H1 (cell line): ENCODE data around the gene FIS1. TPM values are rescaled to one million over a fixed set of nuclear protein-coding genes. Genes with fewer than 3 reads are reported as not detected.

Source experiments
- CTCF ChIA-PET: fragments of 300-600 bp; sonication (Branson Sonifier 250); formaldehyde crosslinking; loops from one replicate; lab custom pipeline; 2021; ENCODE audit not compliant: partially characterized antibody; lab: Charles Lee
- POLR2A ChIA-PET: fragments of 300-600 bp; sonication (Branson Sonifier 250); formaldehyde crosslinking; loops from one replicate; lab custom pipeline; 2021; ENCODE audit warnings: inconsistent platforms; ENCODE audit not compliant: partially characterized antibody; lab: Charles Lee
- DNase-seq, 2 experiments: peaks; one replicate each; pipeline versions ENCODE4 v3.0.0 to v3.0.0-alpha.2; 2010 to 2022; ENCODE audit warnings: low spot score in 2 of 2, low read depth in 1 of 2, mixed read lengths in 1 of 2
- FAIRE-seq: peaks from 2 replicates; lab custom pipeline; 2011; peaks lifted over from hg19 to GRCh38; lab: Jason Lieb, UNC
- H2AFZ ChIP-seq: 2 replicates; pipeline ENCODE4 v1.8.1; 2012; ENCODE audit warnings: low read length, inconsistent platforms
- H2AK5ac ChIP-seq: 2 replicates; pipeline ENCODE4 v1.6.1; 2013; ENCODE audit warnings: low read depth, low read length
- H2BK120ac ChIP-seq: replicated peaks from 2 replicates; pipeline ENCODE3; 2013; ENCODE audit warnings: low read depth, low read length, inconsistent platforms
- H2BK12ac ChIP-seq: 2 replicates; pipeline ENCODE4 v1.6.1; 2013; ENCODE audit warnings: low read depth, low read length
- H2BK15ac ChIP-seq: 2 replicates; pipeline ENCODE4 v1.6.1; 2013; ENCODE audit warnings: low read length
- H2BK20ac ChIP-seq: 2 replicates; pipeline ENCODE4 v1.6.1; 2013; ENCODE audit warnings: low read length
- H2BK5ac ChIP-seq: 2 replicates; pipeline ENCODE4 v1.6.1; 2013; ENCODE audit warnings: low read depth, low read length
- H3K14ac ChIP-seq: 2 replicates; pipeline ENCODE4 v1.6.1; 2013; ENCODE audit warnings: inconsistent platforms; ENCODE audit not compliant: insufficient read length
- H3K18ac ChIP-seq: 2 replicates; pipeline ENCODE4 v1.6.1; 2013; ENCODE audit warnings: low read length; ENCODE audit errors: extremely low read depth
- H3K23ac ChIP-seq: 2 replicates; pipeline ENCODE4 v1.6.1; 2013; ENCODE audit warnings: inconsistent platforms; ENCODE audit not compliant: insufficient read length
- H3K23me2 ChIP-seq: 2 replicates; pipeline ENCODE4 v1.6.1; 2013; ENCODE audit warnings: low read depth, low read length
- H3K27ac ChIP-seq: 2 replicates; pipeline ENCODE4 v1.6.1; 2011; ENCODE audit warnings: low read depth, low read length, inconsistent platforms
- H3K27me3 ChIP-seq, 4 experiments: replicated peaks in 1 of 4; 1 replicate in 1 of 4; 2 replicates in 3 of 4; pipeline versions ENCODE4 v1.6.1 to v1.8.1; 2011 to 2013; ENCODE audit warnings: low read length in 3 of 4, mild to moderate bottlenecking in 3 of 4, inconsistent platforms in 2 of 4, mixed read lengths in 2 of 4, moderate library complexity in 1 of 4; ENCODE audit not compliant: control insufficient read depth in 3 of 4, insufficient read depth in 3 of 4; ENCODE audit errors: extremely low read depth in 1 of 4
- H3K36me3 ChIP-seq, 4 experiments: 2 replicates each; pipeline versions ENCODE4 v1.6.1 to v1.8.1; 2011 to 2013; ENCODE audit warnings: mild to moderate bottlenecking in 4 of 4, low read length in 3 of 4, moderate library complexity in 2 of 4, control low read depth in 1 of 4, inconsistent platforms in 1 of 4; ENCODE audit not compliant: insufficient read depth in 4 of 4, control insufficient read depth in 2 of 4
- H3K4ac ChIP-seq: replicated peaks from 2 replicates; pipeline ENCODE3; 2013; ENCODE audit warnings: low read length, low read depth, mixed read lengths, inconsistent platforms; ENCODE audit not compliant: insufficient read length
- H3K4me1 ChIP-seq, 4 experiments: replicated peaks in 1 of 4; 1 replicate in 1 of 4; 2 replicates in 3 of 4; pipeline versions ENCODE4 v1.6.1 to v1.8.1; 2011 to 2013; ENCODE audit warnings: low read length in 3 of 4, inconsistent platforms in 2 of 4, mixed read lengths in 1 of 4; ENCODE audit not compliant: insufficient read depth in 4 of 4, control insufficient read depth in 3 of 4
- H3K4me2 ChIP-seq, 2 experiments: 2 replicates each; pipeline versions ENCODE4 v1.6.1 to v1.8.1; 2011 to 2013; ENCODE audit warnings: low read depth in 2 of 2, low read length in 2 of 2, control low read depth in 1 of 2, inconsistent platforms in 1 of 2, mild to moderate bottlenecking in 1 of 2; ENCODE audit not compliant: insufficient read depth in 1 of 2
- H3K4me3 ChIP-seq, 4 experiments: fragments of 200-600, 300-600 bp in 1 of 4; sonication (generic), shearing (Covaris generic), sonication (Bioruptor Twin) in 1 of 4; 2 replicates each; pipeline versions ENCODE4 v1.5.1 to v1.8.1; 2011 to 2016; ENCODE audit warnings: low read length in 4 of 4, low read depth in 3 of 4, control low read depth in 2 of 4, inconsistent platforms in 2 of 4, mild to moderate bottlenecking in 2 of 4, mixed read lengths in 1 of 4, moderate library complexity in 1 of 4; ENCODE audit not compliant: insufficient read depth in 2 of 4; ENCODE audit errors: extremely low read depth in 1 of 4
- H3K56ac ChIP-seq: replicated peaks from 2 replicates; pipeline ENCODE3; 2013; ENCODE audit warnings: low read depth, mild to moderate bottlenecking, mixed read lengths, low read length, inconsistent platforms; ENCODE audit not compliant: insufficient read length
- H3K79me1 ChIP-seq: 2 replicates; pipeline ENCODE4 v1.6.1; 2013; ENCODE audit warnings: low read depth, low read length, control low read depth
- H3K79me2 ChIP-seq, 2 experiments: 2 replicates each; pipeline versions ENCODE4 v1.6.1 to v1.8.1; 2012 to 2013; ENCODE audit warnings: low read length in 2 of 2, mild to moderate bottlenecking in 2 of 2, inconsistent platforms in 1 of 2; ENCODE audit not compliant: insufficient read depth in 2 of 2, control insufficient read depth in 1 of 2
- H3K9ac ChIP-seq, 4 experiments: replicated peaks in 1 of 4; 1 replicate in 1 of 4; 2 replicates in 3 of 4; pipeline versions ENCODE4 v1.6.1 to v1.8.1; 2011 to 2013; ENCODE audit warnings: low read depth in 3 of 4, low read length in 3 of 4, control low read depth in 2 of 4, mild to moderate bottlenecking in 2 of 4, moderate library complexity in 2 of 4, inconsistent platforms in 1 of 4; ENCODE audit errors: extremely low read depth in 1 of 4
- H3K9me3 ChIP-seq, 2 experiments: 2 replicates each; pipeline versions ENCODE4 v1.6.1 to v1.8.1; 2012 to 2013; ENCODE audit warnings: mild to moderate bottlenecking in 2 of 2, moderate library complexity in 2 of 2, control low read depth in 1 of 2, inconsistent platforms in 1 of 2, low read depth in 1 of 2, low read length in 1 of 2, mixed read lengths in 1 of 2; ENCODE audit not compliant: insufficient read depth in 2 of 2
- H4K20me1 ChIP-seq, 2 experiments: replicated peaks in 1 of 2; 2 replicates each; pipeline versions ENCODE3 to v1.8.1; 2011 to 2013; ENCODE audit warnings: inconsistent platforms in 2 of 2, low read length in 2 of 2, mild to moderate bottlenecking in 1 of 2; ENCODE audit not compliant: insufficient read depth in 2 of 2, control insufficient read depth in 1 of 2
- H4K5ac ChIP-seq: 2 replicates; pipeline ENCODE4 v1.6.1; 2013; ENCODE audit warnings: low read length, low read depth, mixed read lengths, inconsistent platforms; ENCODE audit not compliant: insufficient read length
- H4K8ac ChIP-seq: 2 replicates; pipeline ENCODE4 v1.8.0; 2013; ENCODE audit warnings: mild to moderate bottlenecking, moderate library complexity, low read length, inconsistent platforms; ENCODE audit not compliant: insufficient read depth; ENCODE audit errors: extremely low read depth
- H4K91ac ChIP-seq: replicated peaks from 2 replicates; pipeline ENCODE3; 2013; ENCODE audit warnings: low read length, mixed read lengths, inconsistent platforms; ENCODE audit not compliant: insufficient read length
- HDAC2 ChIP-seq, 2 experiments: fragments of 300-600 bp in 1 of 2; sonication (generic) in 1 of 2; IDR thresholded peaks; 2 replicates each; pipeline ENCODE4 v1.6.1; 2011 to 2012; ENCODE audit warnings: low read depth in 2 of 2, low read length in 2 of 2, mild to moderate bottlenecking in 2 of 2, moderate library complexity in 2 of 2, borderline replicate concordance in 1 of 2, inconsistent platforms in 1 of 2
- JUN ChIP-seq: IDR thresholded peaks from 2 replicates; pipeline ENCODE4 v1.6.1; 2011; ENCODE audit warnings: low read depth, mild to moderate bottlenecking, improper control_type of control experiment, low read length
- KDM4A ChIP-seq: IDR thresholded peaks from one replicate; pipeline ENCODE4 v1.7.1; 2012; ENCODE audit warnings: low read depth, mild to moderate bottlenecking, moderate library complexity, low read length, inconsistent platforms; ENCODE audit not compliant: severe bottlenecking
- POLR2AphosphoS5 ChIP-seq: IDR thresholded peaks from 2 replicates; pipeline ENCODE4 v1.6.1; 2011; ENCODE audit warnings: low read depth, low read length
- WGBS, 2 experiments: shearing (Covaris generic) in 1 of 2; methylation state at CpG; one replicate each; pipeline versions ENCODE4 v1.1.6 to v1.1.7; 2013 to 2015; ENCODE audit warnings: low lambda C conversion rate in 2 of 2, mixed read lengths in 2 of 2, inconsistent platforms in 1 of 2, low coverage in 1 of 2, missing lambda C conversion rate in 1 of 2; ENCODE audit not compliant: insufficient replicate concordance in 2 of 2, insufficient coverage in 1 of 2, insufficient read length in 1 of 2; ENCODE audit errors: extremely low coverage in 1 of 2, missing lambda C conversion rate in 1 of 2; 5-methylcytosine and 5-hydroxymethylcytosine counted together
- polyA plus RNA-seq, 7 experiments: library from polyadenylated mRNA; depleted of rRNA in 3 of 7; stranded (reverse) in 5 of 7; unstranded in 2 of 7; fragments of >200 nt in 5 of 7; fragments of 200-250 nt in 2 of 7; gene quantifications; 1 replicate in 5 of 7; 2 replicates in 1 of 7; 4 replicates in 1 of 7; pipeline versions ENCODE4 v1.2.1 to v1.2.3, GENCODE V29; 2011 to 2013; ENCODE audit warnings: missing spikeins in 2 of 7, mixed read lengths in 2 of 7
- total RNA-seq: library from RNA; stranded (reverse); fragmentation: NEBNext Ultra II Directional; extraction: Animal tissue kit (Norgen Biotek cat#: 25700); gene quantifications from 2 replicates; pipeline ENCODE4 v1.2.1, GENCODE V29; 2021

Gene FIS1
- total and polyA plus RNA-seq, 2 of the 8 experiments (the other 6 are each of a cell fraction or from before 2014, with no cell fraction given): 128 to 195 TPM

- Histone ChIP-seq H3K9me3 (no peaks in the 10 kb centered on the region), H2BK12ac (no peak overlapping the region), H3K4me3 (no peak overlapping the region), H3K4ac (no peak overlapping the region), H3K4me2 (no peak overlapping the region), H3K9ac (no peak overlapping the region), H3K79me1 (0 out of 2 replicates have a peak, but pooled peaks cover 3% of the 10 kb centered on the region), H4K8ac (no peak overlapping the region), H2AFZ (no peak overlapping the region), H4K91ac (no peak overlapping the region), H3K27ac (no peak overlapping the region), H2AK5ac (no peak overlapping the region), H3K36me3 (peaks cover 7 to 23% (median 13%) of the 10 kb centered on the region in 4 experiments; a peak in 6 of 8 replicates), H3K27me3 (no peaks in the 10 kb centered on the region), H2BK5ac (no peak overlapping the region), H3K79me2 (no peaks in the 10 kb centered on the region), H2BK120ac (no peak overlapping the region), H3K56ac (no peak overlapping the region), H3K14ac (no peak overlapping the region), H3K4me1 (peaks cover 0 to 5% (median 0%) of the 10 kb centered on the region in 4 experiments; a peak in 3 of 7 replicates), H3K23ac (no peak overlapping the region), H3K23me2 (no peaks in the 10 kb centered on the region; the same call in 1 of the 2 replicates), H3K18ac (no peak overlapping the region), H2BK20ac (no peak overlapping the region), H4K20me1 (peaks cover 0 to 8% of the 10 kb centered on the region in 2 experiments), H4K5ac (no peak overlapping the region), H2BK15ac (no peak overlapping the region)
- POLR2A ChIA-PET: interaction anchor here (0.6 to 1.8 kb wide), 12 partner anchors 10 to 76 kb away, joined by 3 to 7 read pairs (median 4); partner anchors contain the start of genes PLOD3 and ZNHIT1
- CTCF ChIA-PET: interaction anchor here (0.7 to 7.2 kb wide), 8 partner anchors 12 to 122 kb away, joined by 3 to 51 read pairs (median 4); no protein-coding TSS in a partner anchor
- FAIRE-seq: no peak
- TF ChIP-seq JUN (no peak), KDM4A (no peak), POLR2AphosphoS5 (peak; percentile 42; the same call in 1 of the 2 replicates), HDAC2 (IDR thresholded peaks at IDR 0.05; ENCODE audit: borderline replicate concordance in 1 of 2, low read depth in 2 of 2, low read length in 2 of 2) (no peak)
- 93% methylated on average over 24 of the region's 24 CpGs; no CpG with 5 or more reads in 1 of the 2 experiments for WGBS, 2 experiments
- DNase-seq: no peak
Measured at GRCh38 chr7:101278461-101279292, 33.8 kb upstream of the FIS1 start.
